ENCODE data around the gene TBC1D22B. TPM values are rescaled to one million over a fixed set of nuclear protein-coding genes. Genes with fewer than 3 reads are reported as not detected.

TBC1D22B gene
- total and polyA plus RNA-seq, 9 of the 15 experiments (the other 6 are each of a cell fraction or from before 2014, with no cell fraction given): 4.8 to 24.2 (median 13.5) TPM

DNA sequence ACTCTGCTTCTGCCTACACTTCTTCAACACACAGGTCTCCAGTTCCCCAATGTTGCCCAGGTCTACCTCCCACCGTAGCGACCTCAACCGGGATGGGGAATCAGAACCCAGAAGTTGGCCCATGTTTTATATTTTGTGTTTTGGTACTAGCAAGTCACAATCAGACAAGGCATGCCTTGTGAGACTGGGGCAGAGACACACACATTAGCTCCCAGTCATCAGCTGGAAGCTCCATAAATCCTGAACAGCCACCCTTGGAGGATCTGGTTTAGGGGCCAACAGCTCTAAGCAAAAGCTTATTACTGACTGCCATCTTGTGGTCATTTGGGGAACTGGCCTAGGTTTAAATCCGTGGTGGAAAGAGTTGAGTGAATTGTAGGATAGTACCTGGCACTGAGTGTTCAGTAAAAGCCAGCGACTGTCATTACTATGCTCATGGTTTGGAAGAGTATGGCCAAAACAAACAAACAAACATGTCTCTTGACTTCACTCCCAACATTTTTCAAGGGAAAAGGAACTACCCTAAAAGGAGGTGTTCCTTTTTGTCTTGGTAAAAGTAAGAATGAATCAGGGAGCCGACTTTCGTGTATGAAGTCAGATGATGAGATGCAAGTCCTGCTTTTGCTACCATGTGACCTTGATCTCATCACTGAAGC, 47.1 kb upstream of the TBC1D22B start (continued):
- TF ChIP-seq E4F1 (CRISPR knock-in tag; IDR thresholded peaks at IDR 0.05; ENCODE audit: borderline replicate concordance): no peak
- 0 out of 2 replicates have a peak, but pooled peaks have one; percentile 13 for TF ChIP-seq ATF3 (IDR thresholded peaks at IDR 0.05)
- peak; percentile 17; the same call in 1 of the 2 replicates for TF ChIP-seq ATF3 (CRISPR knock-in tag; conservative IDR thresholded peaks at IDR 0.05)
- TF ChIP-seq, protein P1, sequence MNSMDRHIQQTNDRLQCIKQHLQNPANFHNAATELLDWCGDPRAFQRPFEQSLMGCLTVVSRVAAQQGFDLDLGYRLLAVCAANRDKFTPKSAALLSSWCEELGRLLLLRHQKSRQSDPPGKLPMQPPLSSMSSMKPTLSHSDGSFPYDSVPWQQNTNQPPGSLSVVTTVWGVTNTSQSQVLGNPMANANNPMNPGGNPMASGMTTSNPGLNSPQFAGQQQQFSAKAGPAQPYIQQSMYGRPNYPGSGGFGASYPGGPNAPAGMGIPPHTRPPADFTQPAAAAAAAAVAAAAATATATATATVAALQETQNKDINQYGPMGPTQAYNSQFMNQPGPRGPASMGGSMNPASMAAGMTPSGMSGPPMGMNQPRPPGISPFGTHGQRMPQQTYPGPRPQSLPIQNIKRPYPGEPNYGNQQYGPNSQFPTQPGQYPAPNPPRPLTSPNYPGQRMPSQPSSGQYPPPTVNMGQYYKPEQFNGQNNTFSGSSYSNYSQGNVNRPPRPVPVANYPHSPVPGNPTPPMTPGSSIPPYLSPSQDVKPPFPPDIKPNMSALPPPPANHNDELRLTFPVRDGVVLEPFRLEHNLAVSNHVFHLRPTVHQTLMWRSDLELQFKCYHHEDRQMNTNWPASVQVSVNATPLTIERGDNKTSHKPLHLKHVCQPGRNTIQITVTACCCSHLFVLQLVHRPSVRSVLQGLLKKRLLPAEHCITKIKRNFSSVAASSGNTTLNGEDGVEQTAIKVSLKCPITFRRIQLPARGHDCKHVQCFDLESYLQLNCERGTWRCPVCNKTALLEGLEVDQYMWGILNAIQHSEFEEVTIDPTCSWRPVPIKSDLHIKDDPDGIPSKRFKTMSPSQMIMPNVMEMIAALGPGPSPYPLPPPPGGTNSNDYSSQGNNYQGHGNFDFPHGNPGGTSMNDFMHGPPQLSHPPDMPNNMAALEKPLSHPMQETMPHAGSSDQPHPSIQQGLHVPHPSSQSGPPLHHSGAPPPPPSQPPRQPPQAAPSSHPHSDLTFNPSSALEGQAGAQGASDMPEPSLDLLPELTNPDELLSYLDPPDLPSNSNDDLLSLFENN (IDR thresholded peaks at IDR 0.05; ENCODE audit: low read depth in 2 of 2, low read length in 2 of 2): no peak; a peak in 1 of 4 replicates
- peak; percentile 85 for TF ChIP-seq PKNOX1 (IDR thresholded peaks at IDR 0.05)
- peak; percentile 44; the same call in 1 of the 2 replicates for TF ChIP-seq SMARCE1 (IDR thresholded peaks at IDR 0.05)
- no peak for TF ChIP-seq SIX5 (IDR thresholded peaks at IDR 0.05; ENCODE audit: borderline replicate concordance in 1 of 2, insufficient read depth in 1 of 2, low read depth in 1 of 2, low read length in 2 of 2)
- TF ChIP-seq HSF4 (CRISPR knock-in tag; IDR thresholded peaks at IDR 0.05; ENCODE audit: borderline replicate concordance): peak; percentile 68; the same call in 1 of the 2 replicates
- no peak for TF ChIP-seq DDX20 (tag; IDR thresholded peaks at IDR 0.05; ENCODE audit: low read depth)
- TF ChIP-seq, protein P2, sequence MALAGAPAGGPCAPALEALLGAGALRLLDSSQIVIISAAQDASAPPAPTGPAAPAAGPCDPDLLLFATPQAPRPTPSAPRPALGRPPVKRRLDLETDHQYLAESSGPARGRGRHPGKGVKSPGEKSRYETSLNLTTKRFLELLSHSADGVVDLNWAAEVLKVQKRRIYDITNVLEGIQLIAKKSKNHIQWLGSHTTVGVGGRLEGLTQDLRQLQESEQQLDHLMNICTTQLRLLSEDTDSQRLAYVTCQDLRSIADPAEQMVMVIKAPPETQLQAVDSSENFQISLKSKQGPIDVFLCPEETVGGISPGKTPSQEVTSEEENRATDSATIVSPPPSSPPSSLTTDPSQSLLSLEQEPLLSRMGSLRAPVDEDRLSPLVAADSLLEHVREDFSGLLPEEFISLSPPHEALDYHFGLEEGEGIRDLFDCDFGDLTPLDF (CRISPR knock-in tag; IDR thresholded peaks at IDR 0.05): no peak
- no peak for TF ChIP-seq HMGN3 (IDR thresholded peaks at IDR 0.05; ENCODE audit: borderline replicate concordance, extremely low read depth, insufficient read length, low read depth, low read length)
- TF ChIP-seq ZNF583 (CRISPR knock-in tag; IDR thresholded peaks at IDR 0.05): no peak
